Stimulated activated CD8-positive, alpha-beta memory T cell treated with anti-CD3 and anti-CD28 coated beads, Interleukin-4, amount 100 ng/mL, for 48 hours (primary cell): Measurements from ENCODE around the gene NCKAP5.

Experiments used
- DNase-seq: peaks from one replicate; pipeline ENCODE4 v3.0.0-alpha.2; 2020

NCKAP5 gene

GRCh38 chr2:133573491-133574162 lies 5.4 kb upstream of the NCKAP5 start:
- no peak for DNase-seq

GRCh38 chr2:133571249-133571648 lies 3.0 kb upstream of the NCKAP5 start:
- no peak for DNase-seq

GRCh38 chr2:133570542-133570941 lies 2.3 kb upstream of the NCKAP5 start:
- DNase-seq = no peak

GRCh38 chr2:133569286-133569830 lies 1.1 kb upstream of the NCKAP5 start:
- no peak for DNase-seq

- no peak for DNase-seq
These were observed 335 bp upstream of the NCKAP5 start for GRCh38 chr2:133568598-133568997.

DNA sequence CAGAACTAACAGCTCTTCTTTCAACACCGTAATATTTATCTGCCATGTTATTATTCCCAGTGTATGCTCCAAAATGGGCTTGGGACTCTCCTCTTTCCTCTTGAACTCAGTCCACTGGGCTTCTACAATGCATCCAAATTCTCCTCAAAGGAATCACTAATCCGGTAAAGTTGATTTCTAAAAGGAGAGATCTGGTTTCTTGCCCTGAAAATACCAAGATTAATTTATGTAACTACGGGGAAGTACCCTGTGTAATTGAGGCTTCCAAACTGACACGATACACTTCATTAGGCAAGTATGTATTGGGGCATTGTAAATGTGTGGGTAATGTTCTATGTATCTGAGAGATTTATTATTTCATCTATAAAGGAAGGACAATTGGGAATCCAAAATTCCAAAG lies 5.7 kb downstream of the NCKAP5 start:
- no peak for DNase-seq

GRCh38 chr2:133561045-133561852 lies 7.0 kb downstream of the NCKAP5 start:
- no peak for DNase-seq

DNA sequence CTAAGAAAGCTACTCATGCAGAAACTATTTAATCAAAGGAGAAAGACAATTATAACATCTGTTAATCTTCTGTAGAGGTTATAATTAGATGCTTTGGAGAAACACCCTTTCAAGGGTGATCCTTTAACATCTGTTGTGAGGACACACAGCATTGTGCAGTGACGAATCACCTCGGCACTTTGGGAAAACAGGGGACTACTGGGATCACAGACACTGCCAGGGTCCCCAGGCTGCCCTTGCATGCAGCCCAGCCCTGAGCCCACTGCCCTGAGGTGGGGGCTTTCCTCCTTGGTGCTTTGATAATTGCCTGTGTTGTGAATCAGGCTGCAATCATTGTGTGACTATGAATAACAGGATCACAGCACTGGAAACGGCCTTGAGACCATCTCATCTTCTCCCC lies 10.6 kb downstream of the NCKAP5 start:
- DNase-seq = no peak

GRCh38 chr2:133553838-133554408 lies 14.3 kb downstream of the NCKAP5 start:
- no peak for DNase-seq

- DNase-seq = no peak
These were observed 15.0 kb downstream of the NCKAP5 start for GRCh38 chr2:133553251-133553650.

DNA sequence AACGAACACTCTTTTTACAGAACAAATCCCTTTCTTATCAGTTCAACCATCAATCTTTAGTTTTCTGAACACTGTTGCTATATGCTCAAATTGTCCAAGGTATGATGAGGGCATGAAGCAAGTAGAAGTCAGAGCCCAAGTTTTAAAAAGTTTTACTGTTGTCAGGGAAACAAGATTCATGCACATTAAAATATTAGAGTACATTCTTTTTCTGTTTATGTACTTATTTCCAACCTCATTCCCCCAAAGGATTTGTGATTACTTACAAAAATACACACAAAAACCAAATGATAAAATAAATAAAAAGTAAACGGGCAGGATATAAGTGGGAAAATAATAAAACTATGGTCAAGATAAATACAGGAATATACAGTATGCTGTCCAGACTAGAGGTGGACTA lies 15.4 kb downstream of the NCKAP5 start:
- no peak for DNase-seq

- no peak for DNase-seq
These were observed 26.5 kb downstream of the NCKAP5 start for GRCh38 chr2:133541797-133542196.

- DNase-seq = no peak
These were observed 26.9 kb downstream of the NCKAP5 start for GRCh38 chr2:133541376-133541775.

GRCh38 chr2:133532919-133533318 lies 35.3 kb downstream of the NCKAP5 start:
- no peak for DNase-seq

GRCh38 chr2:133531382-133531781 lies 36.9 kb downstream of the NCKAP5 start:
- no peak for DNase-seq

DNA sequence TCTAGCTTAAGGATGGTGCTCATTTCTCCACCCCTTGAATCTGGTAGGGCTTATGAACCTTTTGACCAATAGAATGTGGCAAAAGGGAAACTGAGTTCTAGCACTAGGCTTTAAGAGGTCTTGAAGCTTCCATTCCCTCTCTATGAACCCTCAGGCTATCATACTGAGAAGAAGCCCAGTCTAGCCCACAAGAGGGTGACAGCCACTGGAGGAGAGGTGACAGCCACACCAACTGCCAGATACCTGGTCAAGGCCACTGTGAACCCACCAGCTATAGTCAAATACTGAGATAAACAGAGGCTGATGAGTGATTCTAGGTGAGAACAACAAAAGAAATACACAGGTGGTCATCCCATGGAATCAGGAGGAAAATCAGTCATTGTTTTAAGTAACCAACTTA lies 37.6 kb downstream of the NCKAP5 start:
- no peak for DNase-seq

DNA sequence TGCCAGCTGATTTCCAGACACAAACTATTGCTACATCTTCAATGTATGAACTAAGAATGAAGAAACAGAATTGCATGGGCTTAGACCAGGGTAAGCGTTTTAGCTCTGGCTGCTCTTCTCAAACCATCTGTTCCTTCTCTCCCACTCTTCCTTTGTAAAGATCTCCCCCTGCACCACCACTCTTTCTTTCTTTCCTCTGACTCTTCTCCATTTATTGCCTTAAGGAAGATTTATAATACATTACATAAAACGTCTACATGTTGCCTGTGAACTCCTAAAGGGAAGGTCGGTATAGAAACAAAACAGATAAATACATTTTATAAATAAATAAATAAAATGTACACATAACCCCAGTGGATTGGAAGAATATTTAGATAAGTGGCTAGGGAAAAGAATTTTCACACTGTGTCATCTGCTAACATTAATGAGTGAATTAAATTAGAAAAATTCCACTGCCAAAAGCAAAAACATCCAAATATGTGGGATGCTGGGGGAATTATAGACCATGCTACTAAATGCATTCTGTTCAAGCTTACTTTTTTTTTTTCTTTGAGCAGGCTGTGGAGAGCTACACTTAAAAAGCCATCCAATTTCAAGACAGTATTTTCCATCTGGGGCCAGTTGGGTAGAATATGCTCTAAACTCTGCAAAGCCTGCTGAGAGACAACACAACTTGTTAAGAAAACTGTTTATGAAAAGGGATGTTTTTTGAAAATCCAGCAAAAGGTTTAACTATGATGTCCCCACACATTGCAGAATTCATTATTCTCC lies 41.5 kb downstream of the NCKAP5 start:
- no peak for DNase-seq

DNA sequence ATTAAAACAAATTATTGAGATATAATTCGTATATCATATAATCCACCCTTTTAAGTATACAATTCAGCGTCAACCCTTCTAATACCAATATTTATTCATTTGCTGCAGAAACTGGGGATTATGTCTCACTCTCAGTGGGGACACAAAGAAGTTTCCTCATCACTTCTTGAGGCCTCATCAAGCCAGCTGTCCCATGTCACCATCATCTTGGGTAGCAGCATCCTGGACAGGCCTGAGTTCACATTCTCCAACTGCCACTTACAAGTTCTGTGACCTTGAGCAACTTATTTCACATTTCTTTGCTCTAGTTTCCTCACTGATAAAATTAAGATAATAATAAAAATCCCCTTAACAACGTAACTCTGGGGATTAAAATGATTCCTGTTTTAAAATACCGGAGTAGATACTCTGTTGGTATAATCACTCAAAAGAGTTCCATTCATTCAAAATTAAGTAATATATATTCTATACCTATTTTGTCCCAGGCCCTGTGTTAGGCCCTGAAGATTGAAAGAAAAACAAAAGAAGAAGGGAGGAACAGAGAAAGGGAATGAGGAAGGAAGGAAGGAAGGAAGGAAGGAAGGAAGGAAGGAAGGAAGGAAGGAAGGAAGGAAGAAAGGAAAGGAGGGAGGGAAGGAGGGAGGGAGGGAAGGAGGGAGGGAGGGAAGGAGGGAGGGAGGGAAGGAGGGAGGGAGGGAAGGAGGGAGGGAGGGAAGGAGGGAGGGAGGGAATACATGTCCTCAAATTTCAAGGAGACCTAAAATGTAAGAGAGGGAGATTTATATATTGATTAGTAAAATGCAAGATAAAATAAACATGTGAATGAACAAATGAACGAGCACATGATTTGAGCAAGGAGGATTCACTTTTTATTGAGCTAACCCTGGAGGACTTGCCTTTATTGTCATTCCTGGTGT lies 42.4 kb downstream of the NCKAP5 start:
- no peak for DNase-seq

GRCh38 chr2:133525090-133525489 lies 43.2 kb downstream of the NCKAP5 start:
- no peak for DNase-seq

DNA sequence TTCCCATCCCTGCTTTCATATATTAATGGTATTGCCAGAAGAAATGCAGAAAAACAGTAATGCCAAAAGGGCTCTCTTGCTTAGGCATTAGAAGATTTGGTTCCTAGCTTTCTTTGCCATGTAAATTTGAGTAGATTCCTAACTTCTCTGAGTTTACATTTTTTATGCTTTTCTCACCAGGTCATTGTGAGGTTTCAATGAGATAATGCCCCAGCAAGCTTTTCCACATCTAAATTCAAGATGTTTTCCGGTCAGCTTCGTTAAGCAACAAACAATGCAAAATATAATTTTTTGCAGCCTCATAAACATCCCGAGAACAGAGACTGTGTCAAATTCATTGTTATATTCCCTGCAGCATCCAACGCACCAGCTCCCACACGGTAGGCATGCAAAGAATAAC lies 44.9 kb downstream of the NCKAP5 start:
- DNase-seq = no peak

- DNase-seq = no peak
These were observed 46.1 kb downstream of the NCKAP5 start for GRCh38 chr2:133522204-133522603.

DNA sequence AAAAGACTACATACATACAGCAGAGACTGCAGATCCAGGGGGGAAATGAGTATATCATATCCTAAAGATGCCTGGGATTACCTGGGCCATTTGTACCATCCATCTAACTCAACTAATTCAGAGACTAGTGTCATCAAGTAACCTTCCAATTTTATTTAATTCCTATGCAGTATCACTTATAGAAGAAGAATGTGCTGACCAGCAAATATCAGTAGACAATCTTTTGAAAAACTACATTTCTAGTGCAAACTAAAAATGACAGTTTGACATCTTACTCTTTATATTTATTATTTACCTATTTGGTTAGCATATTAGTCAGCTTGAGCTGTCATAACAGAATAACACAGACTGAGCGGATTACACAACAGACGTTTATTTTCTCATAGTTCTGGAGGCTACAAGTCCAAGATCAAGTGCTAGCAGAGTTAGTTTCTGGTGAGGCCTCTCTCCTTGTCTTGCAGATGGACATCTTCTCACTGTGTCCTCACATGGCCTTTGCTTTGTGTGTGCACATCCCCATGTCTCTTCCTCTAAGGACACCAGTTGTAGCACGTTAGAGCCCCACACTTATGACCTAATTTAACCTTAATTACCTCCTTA lies 47.0 kb downstream of the NCKAP5 start:
- no peak for DNase-seq
